Mucosa of stomach (tissue), 1 donor: Measurements from ENCODE around the gene CLINT1.
A peak's percentile ranks its signal among the peaks of the same experiment; 100 is the strongest.
"Not testable (repeated sequence)": the region's sequence is repeated elsewhere in the genome, so short reads cannot be mapped to it uniquely, and the experiment has no call there.

ENCODE experiments used
- H3K27me3 ChIP-seq: one replicate; pipeline ENCODE4 v1.7.0; 2013; ENCODE audit warnings: mild to moderate bottlenecking, low read length; ENCODE audit not compliant: control insufficient read depth, insufficient read depth
- H3K36me3 ChIP-seq: one replicate; pipeline ENCODE4 v1.7.0; 2013; ENCODE audit warnings: low read length; ENCODE audit not compliant: control insufficient read depth, insufficient read depth
- H3K4me1 ChIP-seq: one replicate; pipeline ENCODE4 v1.7.0; 2013; ENCODE audit warnings: mild to moderate bottlenecking, low read length; ENCODE audit not compliant: control insufficient read depth, insufficient read depth
- H3K4me3 ChIP-seq: one replicate; pipeline ENCODE4 v1.7.0; 2013; ENCODE audit warnings: low read length
- H3K9ac ChIP-seq: one replicate; pipeline ENCODE4 v1.7.0; 2013; ENCODE audit warnings: mild to moderate bottlenecking, low read length, moderate library complexity
- H3K9me3 ChIP-seq: one replicate; pipeline ENCODE4 v1.7.0; 2013; ENCODE audit warnings: mild to moderate bottlenecking, low read length, moderate library complexity; ENCODE audit not compliant: control insufficient read depth
- donor health status: Pancreatic carcinoma.

The CLINT1 gene

DNA sequence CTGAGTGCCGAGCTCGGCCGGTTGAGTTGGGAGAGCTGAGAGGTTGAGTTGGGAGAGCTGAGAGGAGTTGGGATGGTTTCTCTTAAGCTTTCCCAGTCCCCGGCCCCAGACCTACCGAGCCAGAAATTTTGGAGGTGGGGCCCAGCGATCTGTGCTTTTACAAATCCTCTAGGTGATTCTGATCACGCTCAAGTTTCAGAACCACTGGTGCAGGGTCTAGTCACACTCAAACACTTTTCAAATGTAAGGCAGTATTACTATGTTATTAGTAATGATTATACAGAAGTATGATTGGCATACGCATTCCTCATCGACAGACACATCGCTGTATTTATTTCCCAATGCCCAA, 256 bp upstream of the CLINT1 start:
- Histone ChIP-seq H3K27me3 (no peaks in the 10 kb centered on the region), H3K9me3 (no peaks in the 10 kb centered on the region), H3K4me3 (no peak overlapping the region), H3K4me1 (peaks cover 17% of the 10 kb centered on the region), H3K36me3 (no peaks in the 10 kb centered on the region), H3K9ac (no peak overlapping the region)

DNA sequence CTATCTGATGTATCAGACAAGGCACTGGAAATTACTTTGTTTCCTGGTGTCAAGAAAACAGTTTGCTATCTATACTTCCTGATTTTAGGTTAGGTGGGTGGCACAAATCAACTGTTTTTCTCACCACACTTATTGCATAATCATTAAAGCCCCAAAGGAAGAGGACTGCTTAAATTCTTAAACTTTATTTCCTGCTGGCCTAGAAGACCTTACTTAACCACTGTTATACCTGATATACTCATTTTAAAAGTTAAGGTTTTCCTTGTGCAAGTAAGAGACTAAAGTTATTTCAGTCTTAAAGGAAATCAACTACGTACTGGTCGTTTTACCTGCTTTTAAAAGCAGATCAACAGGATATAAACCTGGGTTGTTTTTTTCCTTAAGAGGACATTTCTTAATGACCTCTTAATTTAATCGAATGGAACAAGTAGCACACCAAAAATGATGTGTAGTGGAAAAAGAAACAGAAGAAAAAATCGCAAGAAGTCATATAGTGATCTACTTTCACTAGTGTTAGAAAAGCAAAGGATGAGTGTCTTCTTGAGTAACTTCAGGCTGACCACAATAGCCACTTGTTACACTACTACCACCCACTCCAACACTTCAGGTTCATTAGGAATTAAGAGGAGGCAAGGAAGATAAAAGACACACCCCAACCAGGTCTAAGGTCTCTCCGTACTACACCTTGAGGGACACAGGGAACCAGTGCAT, 974 bp downstream of the CLINT1 start:
- H3K9me3 ChIP-seq = no peaks in the 10 kb centered on the region
- peak overlapping the region; percentile 95 for H3K9ac ChIP-seq
- peaks cover 17% of the 10 kb centered on the region for H3K4me1 ChIP-seq
- no peaks in the 10 kb centered on the region for H3K27me3 ChIP-seq
- H3K4me3 ChIP-seq = peak overlapping the region; percentile 82
- H3K36me3 ChIP-seq = no peaks in the 10 kb centered on the region

DNA sequence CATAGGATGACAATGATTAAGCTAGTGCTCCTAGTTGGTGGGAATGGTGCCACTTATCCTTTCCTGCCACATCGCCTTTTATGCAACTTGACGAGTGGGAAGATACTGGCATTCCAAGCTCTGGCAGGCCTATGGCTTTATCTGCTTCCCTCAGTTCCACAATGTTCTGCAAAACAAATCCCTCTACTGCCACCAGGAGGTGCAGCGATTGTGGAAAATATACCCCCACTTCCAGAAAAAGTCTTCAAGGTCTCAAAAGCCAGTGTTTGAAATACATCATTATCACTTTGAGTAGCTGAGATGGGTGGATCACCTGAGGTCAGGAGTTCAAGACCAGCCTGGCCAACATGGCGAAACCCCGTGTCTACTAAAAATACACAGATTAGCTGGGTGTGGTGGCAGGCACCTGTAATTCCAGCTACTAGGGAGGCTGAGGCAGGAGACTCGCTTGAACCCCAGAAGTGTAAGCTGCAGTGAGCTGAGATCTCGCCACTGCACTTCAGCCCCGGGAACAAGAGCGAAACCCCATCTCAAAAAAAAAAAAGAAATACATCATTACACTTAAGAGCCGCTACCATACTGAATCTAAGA, 3.4 kb downstream of the CLINT1 start:
- no peak overlapping the region for H3K9ac ChIP-seq
- no peaks in the 10 kb centered on the region for H3K36me3 ChIP-seq
- H3K9me3 ChIP-seq = no peaks in the 10 kb centered on the region
- H3K4me1 ChIP-seq = peaks cover 6% of the 10 kb centered on the region
- H3K4me3 ChIP-seq = no peak overlapping the region
- H3K27me3 ChIP-seq = no peaks in the 10 kb centered on the region

DNA sequence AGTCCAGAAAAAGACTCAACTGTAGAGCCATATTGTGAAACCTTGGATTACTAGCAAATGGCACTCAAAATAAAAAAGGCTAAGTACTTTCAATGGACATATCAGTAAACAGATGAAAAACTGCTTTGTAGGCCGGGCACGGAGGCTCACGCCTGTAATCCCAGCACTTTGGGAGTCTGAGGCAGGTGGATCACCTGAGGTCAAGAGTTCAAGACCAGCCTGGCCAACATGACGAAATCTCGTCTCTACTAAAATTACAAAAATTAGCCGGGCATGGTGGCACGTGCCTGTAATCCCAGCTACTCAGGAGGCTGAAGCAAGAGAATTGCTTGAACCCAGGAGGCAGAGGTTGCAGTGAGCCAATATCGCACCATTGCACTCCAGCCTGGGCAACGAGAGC, 5.6 kb downstream of the CLINT1 start:
- H3K9me3 ChIP-seq, H3K9ac ChIP-seq, H3K4me3 ChIP-seq, H3K27me3 ChIP-seq, H3K36me3 ChIP-seq, H3K4me1 ChIP-seq: not testable (repeated sequence)

DNA sequence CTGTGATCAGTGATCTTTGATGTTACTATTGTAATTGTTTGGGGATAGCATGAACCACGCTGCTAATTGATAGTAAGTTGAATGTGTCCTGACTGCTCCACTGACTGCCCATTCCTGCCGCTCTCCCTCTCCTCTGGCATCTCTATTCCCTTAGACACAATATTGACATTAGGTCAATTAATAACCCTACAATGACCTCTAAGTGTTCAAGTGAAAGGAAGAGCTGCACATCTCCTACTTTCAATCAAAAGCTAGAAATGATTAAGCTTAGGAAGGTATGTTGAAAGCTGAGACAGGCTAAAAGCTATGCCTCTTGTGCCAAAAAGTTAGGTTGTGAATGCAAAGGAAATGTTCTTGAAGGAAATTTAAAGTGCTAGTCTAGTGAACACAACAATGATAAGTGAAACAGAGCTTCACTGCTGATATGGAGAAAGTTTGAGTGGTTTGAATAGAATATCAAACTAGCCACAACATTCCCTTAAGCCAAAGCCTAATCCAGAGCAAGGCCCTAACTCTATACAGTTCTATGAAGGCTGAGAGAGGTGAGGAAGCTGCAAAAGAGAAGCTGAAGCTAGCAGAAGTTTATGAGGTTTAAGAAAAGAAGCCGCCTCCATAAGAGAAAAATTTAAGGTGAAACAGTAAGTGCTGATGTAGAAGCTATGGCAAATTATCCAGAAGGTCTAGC, 12.9 kb downstream of the CLINT1 start:
- no peaks in the 10 kb centered on the region for H3K36me3 ChIP-seq
- no peak overlapping the region for H3K9ac ChIP-seq
- no peaks in the 10 kb centered on the region for H3K9me3 ChIP-seq
- no peak overlapping the region for H3K4me3 ChIP-seq
- peaks cover 12% of the 10 kb centered on the region for H3K4me1 ChIP-seq
- no peaks in the 10 kb centered on the region for H3K27me3 ChIP-seq

DNA sequence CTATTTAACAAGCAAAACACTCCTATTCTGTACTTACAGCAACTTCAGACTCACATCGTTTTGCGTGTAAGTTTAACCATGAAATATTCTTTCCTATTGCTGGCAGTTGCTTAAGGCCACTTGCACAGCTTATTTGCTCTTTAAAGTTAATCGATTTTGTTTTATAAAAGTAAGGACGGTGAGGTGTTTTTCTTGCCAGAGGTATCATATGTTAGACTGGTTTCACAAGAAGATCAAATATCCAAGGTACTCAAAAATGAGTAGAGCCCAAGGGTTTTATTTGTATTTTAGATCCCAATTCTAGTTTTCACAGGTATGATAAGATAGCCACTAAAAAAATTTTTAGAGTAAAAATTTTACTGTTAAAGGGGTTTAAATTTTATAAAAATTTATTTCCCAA, 16.2 kb downstream of the CLINT1 start:
- Histone ChIP-seq H3K9me3 (no peaks in the 10 kb centered on the region), H3K27me3 (no peaks in the 10 kb centered on the region), H3K4me3 (no peak overlapping the region), H3K36me3 (no peaks in the 10 kb centered on the region), H3K4me1 (peaks cover 12% of the 10 kb centered on the region), H3K9ac (no peak overlapping the region)

DNA sequence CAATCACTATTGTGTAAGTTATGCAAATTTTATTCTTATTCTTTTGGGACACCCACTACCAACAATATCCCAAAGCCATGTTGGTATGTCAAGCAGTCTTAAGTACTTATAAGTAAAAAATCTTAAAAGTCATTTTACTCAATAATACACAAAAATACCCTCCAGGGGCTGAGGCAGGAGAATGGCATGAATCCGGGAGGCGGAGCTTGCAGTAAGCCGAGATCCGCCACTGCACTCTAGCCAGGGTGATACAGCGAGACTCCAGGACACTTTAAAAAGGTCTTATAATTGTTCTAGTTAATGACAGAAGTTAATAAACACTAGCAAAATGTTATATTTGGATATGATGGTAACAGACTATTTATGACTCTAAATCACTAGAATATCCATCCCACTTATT, 16.8 kb downstream of the CLINT1 start:
- Histone ChIP-seq H3K36me3 (no peaks in the 10 kb centered on the region), H3K9me3 (no peaks in the 10 kb centered on the region), H3K9ac (no peak overlapping the region), H3K4me3 (no peak overlapping the region), H3K4me1 (peaks cover 12% of the 10 kb centered on the region), H3K27me3 (no peaks in the 10 kb centered on the region)

DNA sequence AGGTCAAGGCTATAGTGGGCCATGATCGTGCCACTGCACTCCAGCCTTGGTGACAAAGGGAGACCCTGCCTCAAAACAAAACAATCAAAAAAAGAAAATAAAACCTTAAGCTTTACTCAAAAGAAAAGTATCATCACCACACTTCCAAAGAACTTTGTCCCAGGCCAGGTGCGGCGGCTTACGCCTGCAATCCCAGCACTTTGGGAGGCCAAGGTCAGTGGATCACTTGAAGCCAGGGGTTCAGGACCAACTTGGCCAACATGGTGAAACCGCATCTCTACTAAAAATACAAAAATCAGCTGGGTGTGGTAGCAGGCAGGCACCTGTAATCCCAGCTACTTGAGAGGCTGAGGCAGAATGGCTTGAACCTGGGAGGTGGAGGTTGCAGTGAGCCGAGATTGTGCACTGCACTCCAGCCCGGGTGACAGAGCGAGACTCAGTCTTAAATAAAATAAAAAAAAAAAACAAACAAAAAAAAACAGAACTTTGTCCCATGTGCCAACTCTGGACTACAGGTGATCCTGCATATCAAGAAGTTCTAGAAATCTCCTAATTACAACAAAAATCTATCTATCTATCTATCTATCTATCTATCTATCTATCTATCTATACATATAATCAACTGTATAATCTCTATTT, 19.7 kb downstream of the CLINT1 start:
- no peak overlapping the region for H3K4me3 ChIP-seq
- H3K9ac ChIP-seq = no peak overlapping the region
- no peaks in the 10 kb centered on the region for H3K36me3 ChIP-seq
- no peaks in the 10 kb centered on the region for H3K27me3 ChIP-seq
- peaks cover 10% of the 10 kb centered on the region for H3K4me1 ChIP-seq
- H3K9me3 ChIP-seq = no peaks in the 10 kb centered on the region

DNA sequence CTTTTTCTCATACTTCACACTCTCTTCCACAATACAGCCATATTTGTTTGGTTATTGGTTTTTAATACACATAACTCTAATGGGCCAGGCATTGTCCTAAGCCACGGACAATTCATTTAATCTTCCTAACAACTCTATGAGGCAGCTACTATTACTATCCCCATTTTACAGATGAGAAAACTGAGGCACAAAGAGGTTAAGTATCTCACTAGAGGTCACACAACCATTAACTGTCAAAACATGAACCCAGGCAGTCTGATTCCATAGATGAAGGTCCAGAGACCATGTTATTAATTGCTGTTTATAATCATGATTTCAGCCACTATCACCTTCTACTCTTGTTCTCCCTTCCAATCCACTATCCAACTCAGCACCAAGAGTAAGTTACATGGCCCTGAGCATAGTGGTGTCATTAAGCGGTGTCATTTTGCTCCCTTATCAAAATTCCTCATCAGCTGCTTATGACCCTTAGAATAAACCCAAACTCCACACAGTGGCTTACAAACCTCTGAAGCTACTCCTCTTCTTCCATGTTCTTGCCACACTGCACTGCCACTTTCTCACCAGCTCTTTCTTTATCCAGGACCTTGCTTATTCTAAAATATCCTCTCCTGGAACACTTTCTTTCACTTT, 22.7 kb downstream of the CLINT1 start:
- Histone ChIP-seq H3K4me1 (peaks cover 30% of the 10 kb centered on the region), H3K36me3 (no peaks in the 10 kb centered on the region), H3K27me3 (no peaks in the 10 kb centered on the region), H3K9me3 (no peaks in the 10 kb centered on the region), H3K4me3 (no peak overlapping the region), H3K9ac (no peak overlapping the region)

DNA sequence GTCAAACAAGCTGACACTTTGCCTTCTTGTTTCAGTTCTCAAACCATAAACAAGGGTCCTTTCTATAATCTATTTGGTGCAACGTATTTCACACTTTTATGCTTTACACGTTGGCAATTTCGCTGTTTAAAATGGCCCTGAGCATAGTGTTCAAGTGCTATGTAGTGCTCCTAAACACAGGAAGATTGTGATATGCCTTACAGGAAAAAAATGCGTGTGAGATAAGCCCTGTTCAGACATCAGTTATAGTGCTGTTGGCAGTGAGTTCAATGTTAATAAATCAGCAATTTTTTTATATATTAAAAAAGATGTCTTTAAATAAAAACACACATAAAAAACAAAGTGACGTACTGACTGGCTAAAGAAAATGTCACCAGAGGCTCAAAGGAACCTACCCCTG, 23.9 kb downstream of the CLINT1 start:
- Histone ChIP-seq H3K9ac (no peak overlapping the region), H3K4me1 (peaks cover 30% of the 10 kb centered on the region), H3K4me3 (no peak overlapping the region)

DNA sequence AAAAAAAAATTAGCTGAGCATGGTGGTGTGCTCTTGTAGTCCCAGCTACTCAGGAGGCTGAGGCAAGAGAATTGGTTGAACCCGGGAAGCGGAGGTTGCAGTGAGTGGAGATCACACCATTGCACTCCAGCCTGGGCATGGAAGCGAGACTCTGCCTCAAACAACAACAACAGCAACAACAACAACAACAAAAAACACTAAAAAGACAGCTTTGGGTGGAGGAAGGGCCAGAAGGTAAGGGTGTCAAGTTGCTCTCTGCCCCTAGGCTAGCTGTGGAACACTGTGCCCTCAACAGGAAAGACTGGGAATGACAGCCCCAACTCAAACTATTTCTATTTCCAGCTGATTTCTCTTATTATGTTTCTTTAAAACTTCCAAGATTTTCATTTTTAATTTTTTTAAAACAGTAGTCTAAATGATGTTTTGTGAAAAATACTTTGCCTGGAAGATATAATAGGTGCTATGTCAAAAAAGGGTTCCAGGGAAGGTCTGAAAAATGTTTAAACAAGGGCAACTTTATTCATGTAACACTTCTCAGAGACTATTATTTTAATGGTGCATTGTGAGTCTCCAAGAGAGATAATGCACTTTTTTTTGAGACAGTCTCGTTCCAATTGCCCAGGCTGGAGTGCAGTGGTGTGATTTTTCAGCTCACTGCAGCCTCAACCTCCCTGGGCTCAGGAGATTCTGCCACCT, 29.9 kb downstream of the CLINT1 start:
- no peaks in the 10 kb centered on the region for H3K27me3 ChIP-seq
- no peak overlapping the region for H3K9ac ChIP-seq
- H3K36me3 ChIP-seq = no peaks in the 10 kb centered on the region
- no peaks in the 10 kb centered on the region for H3K9me3 ChIP-seq
- H3K4me1 ChIP-seq = peaks cover 32% of the 10 kb centered on the region
- no peak overlapping the region for H3K4me3 ChIP-seq

More for the DNA sequence above, 23.9 kb downstream of the CLINT1 start:
- Histone ChIP-seq H3K9me3 (no peaks in the 10 kb centered on the region), H3K27me3 (no peaks in the 10 kb centered on the region), H3K36me3 (no peaks in the 10 kb centered on the region)
